Measurements from ENCODE around the gene BLACAT1. TPM values are rescaled to one million over a fixed set of nuclear protein-coding genes. Genes with fewer than 3 reads are reported as not detected.

BLACAT1 gene
- 0.31 TPM for total RNA-seq

DNA sequence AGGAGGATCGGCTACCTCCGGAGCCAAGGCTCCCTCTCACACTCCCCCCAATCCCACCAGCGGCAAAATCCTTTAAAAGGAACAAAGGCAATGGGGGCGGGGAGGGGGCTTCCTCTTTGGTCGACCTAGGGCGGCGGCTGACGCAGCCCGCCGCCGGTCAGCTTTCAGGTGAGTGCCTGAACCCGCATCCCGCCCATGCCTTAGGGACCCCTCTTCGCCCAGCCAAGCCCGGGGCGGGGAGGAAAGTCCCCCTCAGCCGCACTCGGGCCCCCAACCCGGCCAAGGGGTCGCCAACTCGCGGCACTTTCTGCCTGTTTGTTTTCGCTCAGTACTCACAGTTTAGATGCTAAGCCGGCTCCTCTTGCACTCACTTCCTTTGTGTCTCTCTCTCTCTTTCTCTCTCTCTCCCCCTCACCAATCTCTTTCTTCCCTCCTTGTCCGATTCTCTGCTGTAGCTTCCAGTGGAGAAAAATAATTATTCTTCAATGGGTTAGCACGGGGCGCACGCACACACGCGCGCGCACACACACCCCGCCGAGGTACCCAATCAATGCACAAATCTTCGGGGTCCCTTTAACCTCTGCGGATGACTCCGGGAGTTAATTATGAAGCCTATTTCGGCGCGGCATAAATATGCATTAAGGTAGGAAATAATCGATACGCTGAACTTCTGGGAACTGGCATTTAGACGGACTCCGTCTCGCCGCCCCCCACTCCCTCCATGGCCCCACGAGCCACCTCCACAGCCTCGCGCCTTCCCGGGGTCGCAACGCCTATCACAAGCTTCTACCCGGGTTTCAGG, at the start of gene BLACAT1:
BLACAT1 (minus strand) TSS at position 465 of the 802 bp plus-strand sequence.
- no peak for DNase-seq

DNA sequence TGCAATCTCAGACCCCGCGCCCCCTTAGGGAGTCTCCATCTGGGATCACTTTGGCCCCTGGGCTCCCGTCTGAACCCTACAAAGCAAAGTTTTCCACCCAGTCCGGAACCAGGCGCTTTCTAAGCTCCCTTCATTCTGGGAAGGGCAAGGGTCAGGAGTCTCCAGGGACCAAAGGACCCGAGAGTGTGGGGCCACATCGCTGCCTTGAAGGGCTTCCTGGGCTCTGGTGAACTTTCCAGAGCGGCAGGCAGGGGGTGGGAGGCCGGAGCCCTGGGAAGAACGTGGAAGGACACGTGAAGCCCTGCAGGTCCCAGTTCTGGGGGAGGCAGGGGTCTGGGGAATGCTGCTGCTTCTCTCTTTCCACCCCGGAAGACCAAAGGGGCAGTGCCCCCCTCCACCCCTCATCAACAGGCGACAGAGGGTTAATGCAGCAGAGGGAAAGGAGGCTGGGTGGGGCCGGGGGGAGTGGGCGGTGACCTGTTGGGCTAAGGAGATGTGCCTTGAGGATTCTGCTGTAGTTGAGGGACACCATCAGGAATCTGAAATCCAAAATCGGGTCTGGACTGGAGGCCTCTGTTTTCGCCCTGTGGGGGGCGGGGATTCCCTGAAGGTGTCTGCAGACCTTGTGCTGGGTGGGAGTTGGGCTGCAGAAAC, 49.4 kb upstream of the BLACAT1 start:
- no peak for DNase-seq

DNA sequence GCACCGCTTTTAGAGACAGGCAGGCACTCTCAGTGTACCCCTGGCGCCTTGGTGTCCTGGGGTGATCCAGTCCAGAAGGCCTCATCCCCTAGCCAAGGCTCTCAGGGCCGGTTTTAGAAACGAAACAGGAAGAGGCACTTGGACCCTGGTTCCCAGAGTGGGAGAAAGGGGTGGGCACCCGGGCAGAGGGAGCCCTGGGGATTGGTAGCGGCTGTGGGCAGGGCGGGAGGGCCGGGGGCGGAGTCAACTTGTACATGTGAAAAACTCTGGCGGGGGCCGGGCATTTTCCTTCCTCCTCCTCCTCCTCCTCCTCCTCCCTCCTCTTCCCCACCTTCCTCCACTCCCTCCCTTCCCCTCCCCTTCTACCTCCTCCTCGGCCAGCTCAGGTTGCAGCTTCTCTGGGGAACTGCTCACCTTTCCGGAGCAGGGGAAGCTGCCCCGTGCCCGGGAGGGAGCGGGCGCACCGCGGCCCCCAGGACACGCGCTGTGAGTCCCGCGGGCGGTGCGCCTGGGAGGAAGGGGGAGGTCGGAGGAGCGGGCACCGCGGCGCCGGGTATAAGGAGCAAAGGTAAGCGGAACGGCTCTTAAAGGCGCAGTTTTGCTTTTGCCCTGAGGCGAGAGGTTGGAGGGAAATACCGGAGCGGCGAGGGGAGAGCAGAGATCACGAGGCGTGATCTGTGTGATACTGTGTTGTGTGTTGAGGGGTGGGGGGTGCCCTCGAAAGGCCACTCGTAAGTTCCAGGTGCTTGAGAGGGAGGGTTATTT, 48.6 kb upstream of the BLACAT1 start, which contains the start of gene CDK18:
CDK18 (plus strand) TSS at position 359 of the 765 bp plus-strand sequence. CDS start 18,499 bp downstream, outside the sequence.
- DNase-seq, result peak; percentile 67

DNA sequence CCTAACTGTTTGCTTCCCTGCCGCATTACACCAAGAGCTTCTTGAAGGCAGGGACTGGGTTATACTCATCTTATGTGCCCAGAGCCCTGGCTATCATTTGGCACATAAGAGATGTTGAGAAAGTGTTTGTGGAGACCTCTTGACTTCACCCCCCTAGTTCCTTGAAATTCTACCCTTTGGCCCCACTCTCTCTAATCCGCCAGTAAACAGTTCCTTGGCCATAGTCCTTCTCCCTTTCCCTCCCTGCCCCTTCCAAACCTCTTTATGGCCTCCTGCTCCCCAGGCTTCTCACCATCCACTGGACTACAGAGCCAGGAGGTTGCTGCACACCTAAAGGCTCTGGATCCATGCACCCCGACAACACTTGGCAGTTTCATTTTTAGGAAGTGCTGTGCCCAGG, 47.1 kb upstream of the BLACAT1 start:
- no peak for DNase-seq

DNA sequence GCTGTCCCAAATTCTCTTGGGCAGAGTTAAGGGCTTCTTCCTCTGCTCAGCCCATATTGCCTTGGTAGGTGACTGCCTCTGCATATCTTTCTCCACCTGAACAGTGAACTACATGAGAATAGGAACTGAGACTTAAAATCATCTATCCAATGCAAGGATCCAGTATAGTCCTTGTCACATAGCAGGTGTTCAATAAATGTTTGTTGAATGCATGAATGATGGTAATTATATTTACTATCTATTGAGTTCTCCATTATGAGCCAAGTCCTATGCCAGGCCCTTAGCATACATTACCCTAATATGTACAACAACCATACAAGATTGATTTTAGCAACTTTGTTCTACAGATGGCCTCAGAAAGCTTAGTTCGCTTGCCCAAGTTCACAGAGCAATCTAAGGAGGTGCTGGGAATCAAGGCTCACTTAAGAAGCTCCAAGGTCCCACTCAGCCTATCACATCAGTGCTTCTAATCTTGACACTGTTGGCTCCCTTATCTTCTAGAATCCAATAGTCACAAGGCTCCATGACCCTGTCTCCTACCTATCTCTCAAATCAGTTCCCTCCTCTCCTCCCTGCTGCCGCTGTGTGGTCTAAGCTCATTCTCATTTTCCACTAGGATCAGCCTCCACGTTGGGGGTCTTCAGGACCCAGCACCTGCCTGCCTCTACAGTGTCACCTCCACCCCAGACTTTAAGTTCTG, 46.4 kb upstream of the BLACAT1 start:
- DNase-seq, result no peak

DNA sequence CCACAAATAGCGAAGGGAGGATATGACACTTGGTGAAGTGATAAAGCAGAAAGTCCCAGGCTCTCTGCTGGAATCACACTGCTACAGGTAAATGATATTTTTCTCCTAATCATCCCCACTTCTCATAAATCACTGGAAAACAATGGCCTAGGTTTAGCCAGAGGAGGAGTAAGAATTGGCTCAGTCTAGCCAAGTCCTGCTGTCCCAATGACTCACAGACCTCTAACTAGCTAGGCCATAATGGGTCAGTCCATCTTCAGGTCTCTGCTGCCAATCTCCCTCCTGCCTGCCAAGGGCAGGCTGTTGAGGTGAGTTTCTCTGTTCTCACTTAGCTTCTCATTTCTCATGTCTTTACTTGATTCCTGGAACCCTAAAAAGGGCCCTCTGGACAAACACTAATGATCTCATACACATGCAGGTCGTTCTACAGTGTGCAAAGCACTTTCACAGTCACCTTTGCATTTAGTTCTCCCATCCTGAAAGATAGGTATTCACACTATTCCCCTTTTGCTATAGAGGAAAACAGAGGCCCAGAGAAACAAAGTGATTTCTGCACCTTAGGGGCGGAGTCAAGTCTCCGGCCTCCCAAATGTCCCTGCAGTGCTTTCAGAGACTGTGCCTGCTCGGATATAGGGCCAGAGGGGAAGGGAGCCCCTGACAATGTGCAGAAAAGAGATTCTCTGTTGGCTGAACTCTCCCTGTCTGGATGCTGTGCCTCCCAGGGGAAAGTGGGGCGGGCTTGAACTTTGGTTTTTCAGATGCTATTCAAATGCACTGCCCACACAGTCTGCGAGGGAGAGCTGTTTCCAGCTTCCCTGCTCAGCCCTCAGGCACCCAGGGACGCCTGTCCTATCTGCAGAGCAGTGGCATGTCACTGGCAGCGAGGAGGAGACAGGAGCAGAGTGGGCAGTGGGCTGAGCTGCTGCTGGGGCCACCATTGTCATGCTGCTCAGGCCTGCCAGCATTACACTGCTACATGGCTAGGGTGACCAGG, 44.7 kb upstream of the BLACAT1 start:
- no peak for DNase-seq

DNA sequence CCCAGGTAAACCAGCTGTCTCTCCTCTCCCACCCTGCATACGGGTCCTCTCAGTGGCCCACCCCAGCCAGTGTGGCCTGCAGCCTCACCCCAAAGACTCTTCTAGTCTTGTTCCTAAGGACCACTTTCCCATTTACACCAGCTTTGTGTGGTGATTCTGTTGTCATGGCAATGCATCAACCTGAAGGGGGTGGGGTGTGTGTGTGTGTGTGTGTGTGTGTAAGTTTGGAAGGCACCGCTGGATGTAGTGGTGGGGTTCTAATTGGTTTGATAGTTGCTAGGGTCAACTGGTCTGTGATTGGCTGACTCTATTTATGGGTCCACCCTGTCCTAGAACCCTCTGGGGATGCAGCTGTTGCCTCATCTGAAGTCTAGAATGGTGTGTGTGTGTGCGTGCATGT, 43.9 kb upstream of the BLACAT1 start:
- no peak for DNase-seq

DNA sequence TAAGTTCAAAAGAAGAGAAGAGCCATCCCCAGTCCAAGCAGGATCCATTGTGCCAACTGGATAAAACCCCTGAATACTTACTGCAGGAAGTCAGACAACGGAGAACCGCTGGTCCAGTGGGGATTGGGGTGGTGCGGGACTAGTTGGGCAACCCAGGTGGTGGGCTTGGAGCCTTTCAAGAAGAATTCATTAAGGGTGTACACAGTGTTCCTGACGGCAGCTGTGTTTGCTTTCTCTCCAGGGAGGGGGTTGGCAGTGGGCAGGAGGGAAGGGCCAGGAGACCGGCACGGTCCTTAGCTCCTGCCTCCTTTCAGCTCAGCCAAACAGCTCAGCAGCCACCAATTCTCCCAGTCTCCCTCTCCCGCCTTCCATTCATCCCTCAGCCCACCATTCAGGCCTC, 41.5 kb upstream of the BLACAT1 start:
- DNase-seq, result no peak

DNA sequence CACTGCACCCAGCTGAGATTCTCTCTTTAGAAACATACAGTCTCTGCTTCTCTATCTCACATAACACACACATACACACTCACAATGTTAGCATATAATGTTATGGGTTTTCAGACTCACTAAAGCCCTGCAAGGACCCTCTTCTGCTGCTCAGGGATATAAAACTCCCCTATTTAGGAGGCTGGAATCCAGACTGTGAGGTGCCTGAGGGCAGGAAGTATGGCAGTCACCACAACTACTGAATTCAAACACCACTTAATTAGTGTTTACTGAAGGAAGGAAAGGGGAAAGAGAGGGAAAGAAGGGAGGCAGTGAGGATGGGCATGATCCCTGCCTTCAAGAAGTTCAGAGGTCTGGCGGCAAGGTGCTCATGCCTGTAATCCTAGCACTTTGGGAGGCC, 40.8 kb upstream of the BLACAT1 start:
- no peak for DNase-seq

DNA sequence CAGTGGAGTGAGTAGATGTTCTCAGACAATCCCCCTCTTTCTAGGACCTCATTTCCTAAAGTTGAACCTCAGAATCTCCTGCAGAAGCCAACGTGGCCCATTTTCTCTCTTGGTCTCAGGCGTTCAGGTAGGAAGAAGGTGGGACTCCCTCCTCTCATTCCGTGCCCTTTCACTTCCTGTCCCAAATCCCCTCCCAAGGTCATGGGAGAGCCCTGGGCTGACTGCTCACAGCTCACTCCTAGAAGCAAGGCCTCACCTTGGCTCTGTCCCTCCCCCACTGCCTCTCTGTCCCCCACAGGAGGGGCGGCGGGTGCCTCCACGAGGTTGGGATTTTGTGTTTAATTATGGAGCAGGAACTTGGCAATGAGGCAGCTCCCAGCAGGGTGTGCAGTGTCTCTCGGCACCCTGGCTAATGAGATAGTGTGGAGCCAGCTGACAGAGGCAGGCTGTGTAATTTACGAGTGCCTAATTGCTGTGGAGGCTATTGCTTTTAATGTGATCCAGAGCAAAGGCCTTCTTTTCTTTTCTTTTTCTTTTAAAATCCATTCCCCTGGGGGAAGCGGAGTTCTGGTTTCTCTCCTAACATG, 39.5 kb upstream of the BLACAT1 start:
- no peak for DNase-seq

DNA sequence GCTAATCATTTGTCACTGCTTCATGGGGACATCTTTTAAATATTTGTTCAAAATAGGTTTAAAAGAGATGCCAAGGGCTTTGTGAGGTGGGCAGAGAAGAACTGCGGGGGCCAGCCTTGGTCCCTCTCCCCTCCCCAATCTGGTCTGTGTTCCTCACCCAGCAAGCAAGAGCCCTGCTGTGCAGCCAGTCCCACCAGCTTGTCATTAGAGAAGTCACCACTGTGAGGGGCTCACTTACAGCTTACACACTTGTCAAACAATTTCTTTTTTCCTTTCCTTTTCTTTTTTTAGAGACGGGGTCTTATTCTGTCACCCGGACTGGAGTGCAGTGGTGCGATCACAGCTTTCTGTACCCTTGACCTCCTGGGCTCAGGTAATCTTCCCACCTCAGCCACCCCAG, 38.3 kb upstream of the BLACAT1 start:
- DNase-seq, result no peak

DNA sequence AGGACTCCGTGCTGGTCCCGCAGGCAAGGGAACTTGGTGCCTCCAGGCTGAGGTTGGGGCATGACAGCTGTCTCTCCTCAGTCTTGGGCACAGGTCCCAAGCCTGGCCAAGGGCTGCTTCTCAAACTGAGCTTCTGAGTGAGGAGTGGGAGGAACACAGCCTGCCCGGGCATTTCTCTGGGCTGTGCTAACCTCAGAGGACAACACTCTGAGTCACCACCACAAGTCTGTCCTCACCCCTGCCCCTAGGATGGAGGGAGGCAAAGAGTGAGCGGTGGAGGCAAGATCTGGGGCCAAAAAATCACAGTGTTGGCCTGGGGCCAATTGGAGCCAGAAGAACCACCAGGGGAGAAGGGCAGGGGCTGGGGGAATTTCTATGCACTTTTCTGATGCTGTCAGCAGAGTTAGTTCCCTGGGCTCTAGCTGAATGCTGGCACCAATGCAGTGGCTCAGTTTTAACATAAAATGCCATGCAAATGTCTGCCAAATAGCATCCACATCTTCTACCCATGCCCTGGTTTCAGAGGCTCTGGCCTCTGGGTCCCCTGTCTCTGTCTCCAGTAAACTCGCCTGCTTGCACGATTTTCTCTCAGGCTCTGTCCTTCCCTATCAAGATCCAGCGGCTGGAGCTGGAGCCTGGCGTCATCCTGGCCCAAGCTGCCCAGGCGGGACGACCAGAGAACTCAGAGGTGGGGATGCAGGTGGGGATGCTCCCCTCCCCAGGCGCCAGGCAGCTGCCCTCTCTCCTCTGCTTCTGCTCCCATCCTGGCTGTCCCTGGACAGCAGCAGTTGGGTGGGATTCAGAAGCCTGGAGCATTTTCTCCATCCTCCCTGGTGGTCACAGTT, 37.6 kb upstream of the BLACAT1 start:
- DNase-seq, result peak; percentile 78

DNA sequence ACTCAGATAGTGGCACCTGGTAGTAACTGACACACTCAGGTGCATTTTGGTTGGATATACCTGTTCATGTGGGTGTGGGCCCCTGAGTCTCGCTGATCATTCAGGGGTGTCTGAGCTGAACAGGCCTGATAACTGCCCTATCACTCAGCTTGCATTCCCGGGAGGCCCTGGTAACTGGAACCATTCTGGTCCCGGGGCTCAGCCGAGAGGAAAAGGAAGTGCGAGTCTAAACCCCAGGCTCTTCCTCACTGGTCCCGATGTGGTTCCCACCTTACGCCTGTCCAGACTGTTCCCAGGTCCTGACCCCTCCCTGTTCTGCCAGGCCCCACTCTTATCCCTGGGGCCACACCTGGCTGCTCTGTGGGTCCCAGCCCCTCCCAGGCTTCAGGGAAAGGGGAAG, 36.9 kb upstream of the BLACAT1 start:
- no peak for DNase-seq

DNA sequence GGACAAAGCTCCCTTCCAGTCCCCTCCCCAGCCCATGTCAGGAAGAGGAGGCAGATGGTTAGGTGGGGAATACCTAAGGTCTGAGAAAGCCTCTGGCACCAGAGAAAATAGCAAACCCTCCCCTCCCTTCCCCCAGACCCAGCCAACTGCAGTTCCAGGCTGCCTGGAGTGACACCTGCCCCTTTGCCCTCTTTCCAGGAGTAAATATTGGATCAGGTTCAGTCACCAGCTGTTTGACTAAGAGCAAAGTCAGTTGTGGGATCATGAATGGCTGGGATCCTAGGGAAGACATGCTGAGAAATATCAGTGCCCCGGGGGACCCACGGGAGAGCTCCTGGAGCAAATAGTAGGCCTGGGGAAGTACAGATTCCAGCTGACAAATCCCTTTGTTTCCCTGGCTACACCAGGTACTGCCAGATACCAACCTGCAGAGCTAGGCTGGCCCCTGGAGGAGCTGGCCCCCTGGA, 36.4 kb upstream of the BLACAT1 start:
- peak; percentile 51 for DNase-seq

DNA sequence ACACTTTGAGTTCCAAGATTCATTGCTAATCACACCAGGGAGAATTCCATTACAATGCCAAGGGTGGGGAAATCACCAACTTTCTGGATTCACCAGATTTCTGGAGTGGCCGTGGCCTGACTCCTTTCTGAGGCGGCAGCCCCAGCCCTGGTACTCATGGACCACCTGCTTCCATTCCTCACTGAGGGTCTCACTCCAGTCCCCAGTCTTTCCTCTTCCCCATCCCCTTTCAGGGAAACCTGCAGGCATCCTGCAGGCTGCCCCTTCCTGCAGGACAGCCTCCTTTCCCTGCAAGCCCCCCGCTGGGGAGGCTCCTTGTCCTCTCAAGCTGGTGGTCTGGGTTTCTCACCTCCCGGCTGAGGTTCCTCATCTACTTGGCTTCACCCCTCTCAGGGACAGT, 35.9 kb upstream of the BLACAT1 start:
- no peak for DNase-seq

DNA sequence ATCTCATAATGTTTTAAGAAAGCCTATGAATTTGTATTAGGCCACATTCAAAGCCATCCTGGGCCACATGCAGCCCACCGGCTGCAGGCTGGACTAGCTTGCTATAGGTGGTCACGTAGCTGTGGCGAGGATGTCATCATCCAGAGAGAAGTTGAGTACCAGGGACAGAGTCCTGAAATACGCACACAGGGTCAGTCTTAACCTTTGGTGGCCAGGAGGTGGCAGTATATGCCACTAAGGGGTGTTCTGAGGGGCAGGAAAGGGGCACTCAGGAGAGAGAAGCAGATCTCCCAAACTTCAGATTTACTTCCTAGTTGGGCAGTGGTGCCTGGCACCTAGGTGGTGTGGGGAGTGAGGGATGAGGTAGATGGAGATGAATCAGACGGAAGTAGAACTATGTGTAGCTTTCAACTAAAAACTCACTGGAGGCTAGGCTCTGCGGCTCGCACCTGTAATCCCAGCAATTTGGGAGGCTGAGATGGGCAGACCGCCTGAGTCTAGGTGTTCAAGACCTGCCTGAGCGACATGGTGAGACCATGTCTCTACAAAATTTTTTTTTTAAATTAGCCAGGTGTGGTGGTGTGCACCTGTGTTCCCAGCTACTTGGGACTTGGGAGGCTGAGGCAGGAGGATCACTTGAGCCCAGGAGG, 32.4 kb upstream of the BLACAT1 start:
- peak; percentile 82 for DNase-seq

DNA sequence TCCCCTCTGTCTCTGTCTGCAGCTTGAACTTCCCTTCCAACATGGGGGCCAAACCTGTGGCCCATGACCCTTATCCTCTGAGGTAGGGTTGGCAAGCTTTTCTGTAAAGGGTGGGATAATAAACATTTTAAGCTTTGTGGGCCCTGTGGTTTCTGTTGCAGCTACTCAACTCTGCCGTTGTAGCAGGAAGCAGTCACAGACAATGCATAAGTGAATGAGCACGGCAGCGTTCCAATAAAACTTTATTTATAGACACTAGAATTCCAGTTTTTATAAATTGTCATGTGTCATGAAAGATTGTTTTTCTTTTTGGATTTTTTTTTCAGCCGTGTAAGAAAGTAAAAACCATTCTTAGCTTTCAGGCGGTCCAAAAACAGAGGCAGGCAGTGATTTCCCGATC, 30.4 kb upstream of the BLACAT1 start:
- DNase-seq, result no peak

DNA sequence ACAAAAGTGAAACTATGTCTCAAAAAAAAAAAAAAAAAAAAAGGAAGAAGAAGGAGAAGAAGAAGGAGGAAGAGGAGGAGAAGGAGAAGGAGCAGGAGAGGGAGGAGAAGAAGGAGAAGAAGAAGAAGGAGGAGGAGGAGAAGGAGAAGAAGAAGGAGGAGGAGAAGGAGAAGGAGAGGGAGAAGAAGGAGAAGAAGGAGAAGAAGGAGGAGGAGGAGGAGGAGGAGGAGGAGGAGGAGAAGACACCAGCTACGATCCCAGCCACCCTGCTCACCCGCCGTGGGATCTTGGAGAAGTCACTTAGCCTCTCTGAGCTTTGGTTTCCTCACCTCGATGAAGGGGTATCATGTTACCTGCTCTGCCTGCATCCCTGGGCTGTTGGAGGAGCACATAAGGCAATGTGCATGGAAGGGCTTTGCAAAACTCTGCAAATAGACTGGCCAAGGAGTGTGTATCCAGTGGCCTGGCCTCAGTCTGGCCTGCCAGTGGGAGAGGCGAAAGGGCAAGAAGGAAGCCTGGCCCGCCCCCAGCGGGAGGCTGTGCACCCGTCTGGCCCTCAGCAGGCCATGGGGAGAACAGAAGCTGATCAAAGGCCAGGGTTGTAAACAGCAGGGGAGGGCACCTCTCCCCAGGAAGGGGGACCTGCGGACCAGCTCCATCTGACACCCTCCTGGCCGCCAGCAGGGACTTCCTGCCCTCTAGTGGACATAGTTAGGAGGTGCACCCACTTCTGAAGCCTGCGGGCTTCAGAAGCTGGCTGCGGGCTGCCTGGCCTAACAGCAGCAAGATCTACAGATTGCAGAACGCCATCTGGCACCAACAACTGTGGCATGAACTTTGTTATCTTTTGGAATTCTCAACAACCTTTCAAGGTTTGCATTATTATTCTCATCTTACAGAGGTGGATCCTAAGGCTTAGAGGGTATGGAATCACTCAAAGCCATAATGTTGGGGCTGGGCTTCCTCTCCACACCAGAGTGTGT, 29.4 kb upstream of the BLACAT1 start:
- DNase-seq, result peak; percentile 86
